Astrocyte (in vitro differentiated cells and primary cell): ENCODE results near the gene ATP2B2. TPM values are rescaled to one million over a fixed set of nuclear protein-coding genes. Genes with fewer than 3 reads are reported as not detected.

Experiments
- DNase-seq: peaks from one replicate; pipeline ENCODE4 v3.0.0-alpha.2; 2010; ENCODE audit warnings: low read depth
- FAIRE-seq: peaks from 2 replicates; lab custom pipeline; 2011; peaks lifted over from hg19 to GRCh38; lab: Jason Lieb, UNC
- H2AFZ ChIP-seq: 2 replicates; pipeline ENCODE4 v1.6.0; 2012; ENCODE audit warnings: low read depth, low read length, inconsistent platforms
- H3K27ac ChIP-seq: 2 replicates; pipeline ENCODE4 v1.5.1; 2011; ENCODE audit warnings: low read depth, low read length, inconsistent platforms
- H3K27me3 ChIP-seq: 2 replicates; pipeline ENCODE4 v1.6.0; 2011; ENCODE audit warnings: low read length, inconsistent platforms; ENCODE audit not compliant: insufficient read depth
- H3K36me3 ChIP-seq: 2 replicates; pipeline ENCODE4 v1.5.1; 2011; ENCODE audit warnings: low read length, inconsistent platforms; ENCODE audit not compliant: insufficient read depth
- H3K4me1 ChIP-seq: 2 replicates; pipeline ENCODE4 v1.5.1; 2011; ENCODE audit warnings: low read length, inconsistent platforms; ENCODE audit not compliant: insufficient read depth
- H3K4me2 ChIP-seq: 2 replicates; pipeline ENCODE4 v1.6.0; 2012; ENCODE audit warnings: low read length, inconsistent platforms
- H3K4me3 ChIP-seq: 2 replicates; pipeline ENCODE4 v1.5.1; 2011; ENCODE audit warnings: low read depth, mild to moderate bottlenecking, low read length, inconsistent platforms; ENCODE audit not compliant: insufficient read depth
- H3K79me2 ChIP-seq: 2 replicates; pipeline ENCODE4 v1.6.0; 2012; ENCODE audit warnings: mild to moderate bottlenecking, low read length, inconsistent platforms; ENCODE audit not compliant: insufficient read depth
- H3K9ac ChIP-seq: 2 replicates; pipeline ENCODE4 v1.6.0; 2012; ENCODE audit warnings: mild to moderate bottlenecking, low read length, inconsistent platforms
- H3K9me3 ChIP-seq: 2 replicates; pipeline ENCODE4 v1.5.1; 2012; ENCODE audit warnings: low read depth, mild to moderate bottlenecking, low read length, inconsistent platforms; ENCODE audit not compliant: insufficient read depth
- H4K20me1 ChIP-seq: 2 replicates; pipeline ENCODE4 v1.6.0; 2012; ENCODE audit warnings: low read length, inconsistent platforms; ENCODE audit not compliant: insufficient read depth
- H3K27ac Mint-ChIP-seq: one replicate; pipeline ENCODE4 v1.8.0; 2021; ENCODE audit warnings: mild to moderate bottlenecking, mixed read lengths; ENCODE audit not compliant: unreplicated experiment
- H3K27me3 Mint-ChIP-seq: one replicate; pipeline ENCODE4 v1.8.0; 2021; ENCODE audit warnings: low read depth, mixed read lengths; ENCODE audit not compliant: unreplicated experiment
- H3K36me3 Mint-ChIP-seq: one replicate; pipeline ENCODE4 v1.8.0; 2021; ENCODE audit warnings: low read depth, mixed read lengths; ENCODE audit not compliant: unreplicated experiment
- H3K4me1 Mint-ChIP-seq: one replicate; pipeline ENCODE4 v1.8.0; 2021; ENCODE audit warnings: low read depth, mixed read lengths; ENCODE audit not compliant: unreplicated experiment
- H3K4me3 Mint-ChIP-seq: one replicate; pipeline ENCODE4 v1.8.0; 2021; ENCODE audit warnings: mild to moderate bottlenecking, moderate library complexity, mixed read lengths; ENCODE audit not compliant: unreplicated experiment
- H3K9me3 Mint-ChIP-seq: one replicate; pipeline ENCODE4 v1.8.0; 2021; ENCODE audit warnings: mild to moderate bottlenecking, mixed read lengths; ENCODE audit not compliant: unreplicated experiment
- CTCF ChIP-seq: IDR thresholded peaks from 2 replicates; pipeline ENCODE4 v1.5.1; 2011; ENCODE audit warnings: low read depth, mild to moderate bottlenecking, inconsistent platforms, low read length, moderate library complexity; ENCODE audit not compliant: insufficient read depth
- EZH2 ChIP-seq: IDR thresholded peaks from 2 replicates; pipeline ENCODE4 v1.6.1; 2012; ENCODE audit warnings: mild to moderate bottlenecking, low read length, inconsistent platforms; ENCODE audit not compliant: insufficient read depth
- total RNA-seq: library from RNA; stranded (reverse); gene quantifications from 2 replicates; pipeline ENCODE4 v1.2.1, GENCODE V29; 2021

ATP2B2 gene
- total RNA-seq, 1 donor from 2014 or later = 0.05 TPM

- no peak overlapping the region for H3K4me3 ChIP-seq
- no peak overlapping the region for H3K27ac Mint-ChIP-seq
- H3K36me3 ChIP-seq = no peaks in the 10 kb centered on the region
- no peaks in the 10 kb centered on the region for H4K20me1 ChIP-seq
- no peaks in the 10 kb centered on the region for H3K4me1 ChIP-seq
- H3K4me3 Mint-ChIP-seq = no peak overlapping the region
- peaks cover 16% of the 10 kb centered on the region for H3K27me3 ChIP-seq
- H3K27me3 Mint-ChIP-seq = peaks cover 81% of the 10 kb centered on the region
- H3K9ac ChIP-seq = no peak overlapping the region
- H3K79me2 ChIP-seq = no peaks in the 10 kb centered on the region
- DNase-seq = no peak
- no peaks in the 10 kb centered on the region for H3K36me3 Mint-ChIP-seq
- no peak for TF ChIP-seq CTCF
- TF ChIP-seq EZH2 = no peak
- H3K4me1 Mint-ChIP-seq = peaks cover 1% of the 10 kb centered on the region
- no peaks in the 10 kb centered on the region for H3K9me3 ChIP-seq
- H2AFZ ChIP-seq = no peak overlapping the region
- H3K27ac ChIP-seq = no peak overlapping the region
- H3K9me3 Mint-ChIP-seq = peaks cover 6% of the 10 kb centered on the region
- H3K4me2 ChIP-seq = no peak overlapping the region
- FAIRE-seq = no peak
These were observed 39.2 kb downstream of the ATP2B2 start for GRCh38 chr3:10466186-10466585.

DNA sequence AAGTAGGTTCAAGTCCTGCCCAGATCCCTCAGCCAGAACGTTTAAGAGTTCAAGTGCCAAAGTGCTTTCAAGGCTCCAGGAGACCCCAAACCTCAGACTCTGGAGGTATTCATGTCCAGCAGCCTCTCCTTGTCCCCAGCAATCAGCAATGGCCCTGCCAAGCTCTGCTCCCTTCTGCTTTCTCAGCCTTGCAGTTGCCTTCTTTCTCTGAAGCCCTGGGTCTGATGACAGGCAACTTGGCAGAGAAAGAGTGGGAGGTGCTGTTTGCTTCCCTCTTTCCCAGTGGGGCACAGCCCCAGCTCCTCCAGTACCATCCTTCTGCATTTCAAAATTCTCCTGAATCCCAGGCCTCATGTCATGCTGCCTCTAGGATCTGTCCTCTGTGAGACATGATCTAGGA lies 40.2 kb downstream of the ATP2B2 start:
- no peak overlapping the region for H3K4me3 ChIP-seq
- FAIRE-seq = no peak

More for the DNA sequence above, 40.2 kb downstream of the ATP2B2 start:
- Histone ChIP-seq H3K4me1 (no peaks in the 10 kb centered on the region), H2AFZ (no peak overlapping the region), H3K36me3 (no peaks in the 10 kb centered on the region), H3K27ac (no peak overlapping the region), H4K20me1 (no peaks in the 10 kb centered on the region), H3K4me2 (no peak overlapping the region), H3K9ac (no peak overlapping the region), H3K27me3 (peaks cover 12% of the 10 kb centered on the region), H3K9me3 (no peaks in the 10 kb centered on the region), H3K79me2 (no peaks in the 10 kb centered on the region)
- Mint-ChIP-seq H3K36me3 (no peaks in the 10 kb centered on the region), H3K9me3 (peaks cover 6% of the 10 kb centered on the region), H3K27ac (no peak overlapping the region), H3K4me1 (no peaks in the 10 kb centered on the region), H3K27me3 (peaks cover 83% of the 10 kb centered on the region), H3K4me3 (no peak overlapping the region)
- no peak for TF ChIP-seq EZH2
- TF ChIP-seq CTCF = no peak
- no peak for DNase-seq
